HG03442 (cell line): ENCODE measurements around the gene DLG5.

Experiments used
- ATAC-seq: cut with Tn5 transposase; IDR thresholded peaks from one replicate; pipeline ENCODE4 v1.9.1; 2021; ENCODE audit warnings: mild to moderate bottlenecking, moderate library complexity; ENCODE audit not compliant: unreplicated experiment

Gene DLG5

DNA sequence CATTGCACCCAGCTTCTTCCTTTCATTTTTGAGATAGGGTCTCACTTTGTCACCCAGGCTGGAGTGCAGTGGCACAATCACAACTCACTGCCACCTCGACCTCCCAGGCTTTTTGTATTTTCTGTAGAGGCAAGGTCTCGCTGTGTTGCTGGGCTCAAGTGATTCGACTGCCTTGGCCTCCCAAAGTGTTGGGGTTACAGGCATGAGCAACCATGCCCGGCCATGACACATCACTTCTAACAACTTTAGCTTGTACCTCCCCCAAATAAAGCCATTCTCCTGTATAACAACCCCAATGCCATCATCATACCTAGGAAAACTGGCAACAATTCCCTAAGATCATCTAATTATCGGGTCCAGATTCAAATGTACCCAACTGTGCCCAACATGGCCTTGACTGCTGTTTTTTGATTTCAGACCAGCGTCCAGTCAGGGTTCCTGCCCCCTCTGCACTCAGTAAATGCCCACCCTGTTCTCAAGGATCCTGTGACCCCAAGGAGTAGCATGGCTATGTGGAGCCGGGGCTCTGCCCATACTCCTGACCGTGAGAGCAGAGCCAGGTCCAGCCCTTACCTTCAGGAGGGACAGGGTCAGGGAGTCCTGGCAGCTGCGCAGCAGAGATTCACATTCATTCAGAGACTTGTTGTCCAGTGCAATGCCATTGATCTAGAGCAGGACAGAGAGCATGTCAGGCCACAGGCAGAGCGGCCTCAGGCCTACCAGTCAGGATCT is 102.6 kb downstream of the DLG5 start:
- no peak for ATAC-seq

DNA sequence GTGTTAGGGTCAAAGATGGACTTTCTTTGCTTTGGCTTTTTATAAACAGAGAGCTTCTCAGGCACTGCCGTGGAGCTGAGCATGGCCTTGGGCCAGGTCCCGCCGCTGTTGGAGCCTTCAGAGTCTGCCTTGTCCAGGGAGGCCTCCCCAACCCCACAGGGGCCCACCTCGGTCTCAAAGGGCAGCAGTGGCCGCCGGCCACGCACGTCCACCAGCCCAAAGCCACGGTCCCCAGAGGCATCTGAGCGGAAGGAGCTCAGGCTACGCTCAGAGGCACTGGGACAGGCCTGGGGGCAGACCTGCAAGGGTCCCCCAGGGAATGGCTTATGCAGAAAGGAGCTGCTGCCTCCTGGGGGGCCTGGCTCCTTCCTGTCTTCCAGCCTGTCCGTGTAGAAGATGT is 105.0 kb downstream of the DLG5 start:
- no peak for ATAC-seq

DNA sequence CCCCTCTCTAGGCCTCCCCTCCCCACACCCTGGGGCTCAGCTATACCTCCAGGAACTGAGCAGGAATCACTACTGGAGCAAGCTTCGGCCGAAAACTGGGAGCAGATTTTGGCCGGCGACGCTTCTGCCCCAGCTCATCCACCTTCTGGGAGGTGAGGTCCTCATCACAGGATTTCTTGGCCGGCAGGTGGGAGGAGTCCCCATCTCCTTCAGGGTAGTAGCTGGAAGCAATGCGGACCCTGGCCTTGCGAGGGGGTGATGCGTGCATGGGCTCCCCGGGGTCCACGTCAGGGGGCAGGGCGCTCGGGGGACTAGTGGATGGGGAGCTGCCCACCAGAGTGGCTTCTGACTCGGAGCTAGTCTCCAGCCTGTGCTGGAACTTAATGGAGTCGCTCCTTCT is 105.5 kb downstream of the DLG5 start:
- ATAC-seq: no peak

DNA sequence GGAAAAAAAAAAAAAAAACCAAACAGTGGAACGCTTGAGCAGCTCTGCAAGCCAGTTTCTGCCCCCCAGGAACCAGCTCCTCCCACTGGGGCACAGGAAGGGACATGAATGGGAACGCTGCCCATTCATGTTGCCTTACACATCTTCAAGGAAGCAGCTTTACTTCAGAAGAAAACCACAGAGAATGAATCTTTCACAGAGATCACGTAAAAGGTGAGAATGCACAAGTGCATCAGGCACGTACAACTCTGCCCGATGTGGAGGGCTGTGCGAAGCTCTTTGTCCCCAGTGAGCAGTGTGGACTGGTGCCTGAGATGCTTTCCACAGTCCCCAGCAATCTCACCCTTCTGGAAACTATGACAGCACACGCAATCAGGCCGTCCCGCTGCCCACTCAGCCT is 106.2 kb downstream of the DLG5 start:
- ATAC-seq: no peak

DNA sequence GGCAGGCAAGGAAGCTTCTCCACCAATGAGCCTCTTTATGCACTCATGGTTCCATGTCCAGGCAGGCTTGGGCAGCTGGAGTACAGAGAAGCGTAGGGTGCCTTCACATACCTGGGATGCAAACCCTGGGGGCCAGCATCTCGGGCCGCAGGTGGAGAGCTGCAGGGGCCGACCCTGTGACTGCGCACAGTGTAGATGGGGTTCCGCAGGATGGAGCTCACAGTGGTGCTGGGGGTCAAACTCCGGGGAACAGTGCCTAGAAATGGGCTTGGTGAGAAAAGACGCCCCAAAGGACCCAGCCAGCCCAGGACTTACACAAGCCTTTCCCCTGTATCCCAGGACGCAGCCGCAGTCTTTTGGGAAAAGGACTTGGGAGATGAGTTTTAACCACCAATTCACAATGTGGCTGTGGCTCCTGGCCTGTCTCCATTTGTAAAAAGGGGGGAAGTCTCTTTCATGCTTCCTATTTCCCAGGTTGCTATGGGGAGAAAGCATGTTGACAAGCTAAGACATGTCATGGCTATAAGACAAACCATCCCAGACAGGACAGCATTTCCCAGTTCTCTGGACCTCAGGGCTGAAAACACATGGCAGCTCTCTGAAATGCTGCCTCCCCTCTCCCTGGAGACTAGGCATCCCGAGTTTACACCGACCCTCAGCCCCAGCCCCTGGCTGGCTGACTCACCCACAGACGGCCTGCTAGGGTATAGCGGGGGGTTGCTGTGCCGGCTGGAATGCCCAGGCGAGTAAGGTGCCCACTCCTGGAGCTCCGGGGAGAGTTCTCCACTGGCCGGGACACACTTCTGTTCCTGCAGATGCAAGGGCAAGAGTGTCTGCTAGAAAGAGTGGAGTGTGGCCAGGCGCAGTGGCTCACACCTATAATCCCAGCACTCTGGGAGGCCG is 107.1 kb downstream of the DLG5 start:
- ATAC-seq: no peak

DNA sequence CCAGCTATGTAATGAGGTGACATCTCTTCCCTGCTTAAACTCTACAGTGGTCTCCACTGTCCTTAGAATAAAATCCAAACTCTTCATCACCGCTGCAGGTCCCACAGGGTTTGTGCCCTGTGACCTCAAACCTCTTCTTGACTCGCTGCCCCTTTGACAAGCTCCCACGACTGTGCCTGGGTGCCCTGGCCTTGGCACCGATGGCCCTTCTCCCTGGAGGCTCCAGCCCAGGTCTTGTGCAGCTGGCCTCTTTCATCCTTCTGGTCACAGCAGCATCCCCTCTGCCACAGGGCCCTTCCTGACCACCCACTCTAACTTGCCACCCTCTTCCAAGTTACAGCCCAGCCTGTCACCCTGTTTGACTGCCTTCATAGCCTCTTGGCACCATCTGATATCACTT is 108.2 kb downstream of the DLG5 start:
- no peak for ATAC-seq

DNA sequence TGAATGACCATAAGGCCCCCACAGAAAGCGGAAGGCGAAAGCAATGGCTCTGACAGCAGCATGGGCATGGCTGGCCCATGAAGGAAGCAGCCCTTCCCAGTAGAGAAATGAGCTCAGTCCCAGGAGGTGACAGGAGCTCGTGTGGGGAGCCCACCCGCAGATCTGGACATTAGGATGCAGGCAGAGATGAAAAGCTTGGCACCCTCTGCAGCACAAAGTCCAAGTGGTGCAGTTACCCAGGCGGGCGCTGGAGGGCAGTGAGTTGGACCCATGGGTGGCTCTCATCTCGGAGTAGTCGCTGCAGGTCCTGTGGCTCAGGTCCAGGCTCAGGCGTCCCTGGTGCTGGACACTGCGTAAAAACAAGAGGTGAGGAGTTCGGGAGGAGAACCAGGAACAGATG is 109.0 kb downstream of the DLG5 start:
- no peak for ATAC-seq

DNA sequence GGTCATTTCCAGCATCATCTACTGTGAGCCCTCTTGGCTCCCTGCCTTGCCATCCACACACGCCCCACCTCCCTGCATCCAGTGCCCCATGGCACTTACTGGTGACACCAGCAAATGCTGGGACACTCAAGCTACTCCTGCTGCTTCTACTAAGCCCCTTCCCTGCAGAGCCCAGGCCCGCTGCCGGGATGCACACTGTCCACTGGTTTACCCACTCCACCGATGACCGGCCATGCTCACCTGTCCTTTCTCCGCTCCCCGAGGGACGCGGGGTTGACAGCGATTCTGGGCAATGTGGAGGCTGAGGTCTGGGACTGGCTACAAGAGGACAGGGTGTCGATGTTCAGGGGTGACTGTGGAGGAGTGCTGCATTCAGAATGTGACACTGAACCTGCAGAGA is 110.2 kb downstream of the DLG5 start:
- ATAC-seq: no peak

DNA sequence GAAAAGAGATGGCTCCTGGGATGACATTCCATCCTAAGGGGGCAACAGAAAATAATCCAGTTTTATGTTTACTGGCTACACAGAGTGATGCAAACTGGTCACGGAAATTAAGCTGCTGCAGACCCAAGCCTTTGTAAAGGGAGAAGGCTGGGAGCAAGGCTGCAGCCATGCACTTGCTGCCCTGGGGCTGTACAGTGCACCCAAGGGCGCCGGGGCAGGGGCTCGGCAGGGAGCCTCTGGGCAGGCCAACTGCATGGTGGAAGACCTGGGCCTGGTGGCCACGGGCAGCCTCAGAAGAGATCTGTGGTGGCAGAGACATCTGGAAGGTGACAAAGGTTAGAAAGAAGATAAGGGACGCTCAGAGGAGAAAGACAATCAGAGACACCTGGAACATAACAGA is 113.8 kb downstream of the DLG5 start:
- ATAC-seq: no peak

DNA sequence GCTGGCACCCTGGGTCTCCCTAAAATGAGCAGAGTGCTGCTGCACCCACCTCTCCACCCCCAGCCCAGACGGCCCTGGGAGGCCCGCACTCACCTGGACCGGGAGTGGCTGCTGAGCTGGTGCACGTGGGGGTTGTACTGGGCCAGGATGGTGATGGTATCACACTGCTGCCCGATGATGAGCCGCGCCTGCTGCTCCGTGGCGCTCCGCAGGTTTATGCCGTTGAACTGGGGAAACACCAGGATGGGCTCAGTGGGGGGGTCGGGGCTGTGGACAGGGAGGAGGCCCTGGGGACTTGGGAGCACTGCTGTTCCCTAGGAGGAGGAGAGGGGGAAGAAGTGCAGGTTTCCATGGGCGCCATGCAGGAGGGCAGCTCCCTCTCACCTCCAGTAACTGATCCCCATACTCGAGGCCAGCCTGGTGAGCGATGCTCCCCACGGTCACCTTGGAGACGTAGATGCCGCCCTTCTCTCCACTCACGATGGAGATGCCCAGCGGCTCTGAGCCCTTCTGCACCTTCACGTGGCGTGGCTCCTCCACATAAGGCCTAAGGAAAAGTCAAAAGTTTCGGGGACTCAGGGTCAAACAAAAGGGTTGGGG is 114.6 kb downstream of the DLG5 start:
- no peak for ATAC-seq

DNA sequence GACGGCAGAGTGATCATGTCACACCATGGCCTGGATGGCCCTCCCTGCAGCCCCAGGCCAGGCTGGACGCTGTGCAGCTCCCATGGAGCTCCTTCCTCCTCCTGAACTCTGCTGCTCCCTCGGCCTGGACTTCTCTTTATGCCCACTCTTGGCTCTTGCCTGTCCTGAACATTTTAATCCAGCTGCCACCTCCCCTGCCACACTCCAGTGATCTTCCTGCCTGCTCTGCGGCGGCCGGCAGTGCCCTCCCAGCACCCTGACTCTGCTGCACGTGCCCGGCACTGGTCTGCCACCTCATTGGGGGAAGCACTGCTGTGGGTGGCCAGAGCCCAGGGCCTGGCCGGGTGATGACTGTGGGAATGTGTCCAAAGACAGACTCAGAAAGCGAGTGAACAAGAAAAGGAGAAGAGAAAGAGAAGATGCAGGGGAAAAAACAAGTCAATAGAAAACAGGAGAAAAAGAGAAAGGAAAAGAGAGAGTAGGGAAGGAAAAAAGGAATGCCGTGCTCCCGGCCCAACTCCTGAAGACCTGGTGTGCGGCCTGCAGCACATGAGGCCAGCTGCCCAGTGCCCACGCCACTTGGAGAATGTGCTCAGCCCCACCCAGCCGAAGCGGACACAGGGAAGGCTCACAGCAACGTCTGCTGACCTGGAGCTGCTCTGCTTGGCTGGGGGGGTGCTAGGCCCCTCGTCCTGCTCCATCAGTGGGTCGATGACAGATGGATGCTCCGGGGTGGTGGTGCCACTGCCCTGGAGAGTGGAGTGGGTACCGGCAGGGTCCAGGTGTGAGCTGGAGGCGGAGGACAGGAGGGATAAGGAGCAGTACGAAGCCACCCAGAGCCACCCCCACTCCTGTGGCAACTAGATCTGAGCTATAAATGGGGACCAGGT is 115.9 kb downstream of the DLG5 start:
- ATAC-seq: no peak

DNA sequence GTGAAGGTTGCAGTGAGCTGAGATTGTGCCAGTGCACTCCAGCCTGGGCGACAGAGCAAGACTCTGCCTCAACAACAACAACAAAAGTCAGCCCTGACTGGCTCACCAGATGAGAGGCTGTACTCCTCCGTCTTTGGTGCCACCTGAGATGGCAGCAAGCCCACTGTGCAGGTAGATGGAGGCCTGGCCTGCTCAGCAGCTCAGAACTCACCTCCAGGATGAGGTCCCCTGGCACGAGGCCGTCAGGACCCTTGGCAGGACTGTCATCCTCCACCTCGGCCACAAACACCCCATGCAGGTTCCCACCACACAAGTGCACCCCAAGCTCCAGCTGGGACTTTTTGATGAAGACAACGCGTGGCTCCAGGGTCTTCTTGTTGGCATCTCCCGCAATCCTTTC is 117.2 kb downstream of the DLG5 start:
- ATAC-seq: no peak

DNA sequence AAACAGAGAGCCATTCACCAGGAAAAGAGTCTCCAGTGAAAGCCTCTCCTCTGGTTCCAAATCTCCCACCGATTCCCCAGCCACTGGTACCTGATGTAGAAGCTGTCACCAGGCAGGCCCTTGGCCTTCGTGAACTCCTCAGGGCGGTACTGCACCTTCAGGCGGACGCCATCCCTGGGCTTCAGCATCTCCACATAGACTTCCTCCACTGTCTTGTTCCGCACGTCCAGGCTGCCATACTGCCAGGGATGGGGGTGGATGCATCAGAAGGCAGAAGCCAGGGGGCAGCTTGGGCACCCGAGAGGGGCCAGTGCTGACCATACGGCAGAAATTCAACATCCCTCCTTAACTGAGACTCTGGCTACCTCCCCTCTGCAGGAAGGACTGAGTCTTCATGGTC is 118.8 kb downstream of the DLG5 start:
- ATAC-seq: no peak

DNA sequence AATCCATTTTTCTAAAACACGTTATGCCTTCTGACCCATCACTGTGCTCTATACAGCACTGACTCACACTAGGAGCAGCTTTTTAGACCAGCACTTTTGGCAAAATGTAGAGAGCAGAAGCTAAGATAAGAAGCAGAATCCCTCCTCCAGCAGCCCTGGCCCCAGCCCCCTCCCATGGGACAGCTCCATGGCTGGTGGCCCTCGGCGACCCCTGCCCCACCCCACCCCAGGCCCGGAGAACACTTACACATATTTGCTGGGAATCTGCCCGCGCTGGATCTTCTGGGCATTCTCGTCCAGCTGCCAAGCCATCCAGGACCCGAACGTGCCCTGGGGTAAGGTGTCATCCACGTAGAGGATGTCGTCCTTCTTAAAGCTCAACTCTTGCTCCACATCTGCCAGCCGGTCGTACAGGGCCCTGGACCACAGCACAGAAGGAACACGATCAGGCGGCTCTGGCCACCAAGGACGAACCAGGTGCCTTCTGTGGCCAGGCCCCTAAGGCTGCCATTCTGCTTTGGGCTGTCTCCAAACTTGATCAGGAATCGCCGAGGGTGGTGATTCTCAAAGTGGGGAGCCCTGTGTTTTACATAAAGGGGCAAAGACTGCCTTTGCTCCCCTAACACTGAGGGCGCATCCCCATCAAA is 119.9 kb downstream of the DLG5 start:
- ATAC-seq: no peak

DNA sequence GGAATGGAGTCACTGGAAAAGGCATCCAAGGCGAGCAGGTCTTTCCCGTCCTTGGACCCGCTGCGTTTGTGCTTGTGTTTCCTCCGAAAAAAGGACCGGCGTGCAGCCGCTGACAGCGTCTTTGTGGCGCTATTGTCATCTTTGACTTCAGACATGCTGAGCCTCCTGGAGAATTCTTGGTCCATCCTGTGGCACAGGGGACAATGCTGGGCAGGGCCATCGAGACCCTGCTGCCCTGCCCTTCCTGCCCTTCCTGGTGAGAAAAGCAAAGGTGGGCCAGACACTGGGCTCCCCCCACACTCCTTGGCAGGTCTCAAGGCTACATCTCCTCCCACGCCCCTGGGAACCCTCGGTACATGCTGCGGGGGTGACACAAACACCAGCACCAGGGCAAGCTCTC is 120.9 kb downstream of the DLG5 start:
- no peak for ATAC-seq

DNA sequence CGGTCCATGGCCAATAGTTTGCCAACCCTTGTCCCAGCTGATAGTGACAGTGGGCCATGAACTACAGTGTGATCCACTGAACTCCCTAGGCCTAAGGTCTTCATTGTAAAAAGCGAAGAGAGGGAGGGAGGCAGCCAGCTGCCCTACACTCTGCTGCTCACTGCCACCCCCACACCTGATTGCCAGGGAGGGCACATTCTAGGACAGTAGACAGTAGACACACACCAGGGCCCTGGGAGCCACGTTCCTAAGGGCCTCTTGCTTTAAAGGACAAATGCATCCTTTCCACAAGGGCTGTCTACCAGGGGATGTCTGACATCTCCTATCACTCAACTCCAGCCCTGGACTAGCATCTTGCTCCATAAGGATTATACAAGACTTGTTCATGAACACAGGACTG is 122.2 kb downstream of the DLG5 start:
- no peak for ATAC-seq

DNA sequence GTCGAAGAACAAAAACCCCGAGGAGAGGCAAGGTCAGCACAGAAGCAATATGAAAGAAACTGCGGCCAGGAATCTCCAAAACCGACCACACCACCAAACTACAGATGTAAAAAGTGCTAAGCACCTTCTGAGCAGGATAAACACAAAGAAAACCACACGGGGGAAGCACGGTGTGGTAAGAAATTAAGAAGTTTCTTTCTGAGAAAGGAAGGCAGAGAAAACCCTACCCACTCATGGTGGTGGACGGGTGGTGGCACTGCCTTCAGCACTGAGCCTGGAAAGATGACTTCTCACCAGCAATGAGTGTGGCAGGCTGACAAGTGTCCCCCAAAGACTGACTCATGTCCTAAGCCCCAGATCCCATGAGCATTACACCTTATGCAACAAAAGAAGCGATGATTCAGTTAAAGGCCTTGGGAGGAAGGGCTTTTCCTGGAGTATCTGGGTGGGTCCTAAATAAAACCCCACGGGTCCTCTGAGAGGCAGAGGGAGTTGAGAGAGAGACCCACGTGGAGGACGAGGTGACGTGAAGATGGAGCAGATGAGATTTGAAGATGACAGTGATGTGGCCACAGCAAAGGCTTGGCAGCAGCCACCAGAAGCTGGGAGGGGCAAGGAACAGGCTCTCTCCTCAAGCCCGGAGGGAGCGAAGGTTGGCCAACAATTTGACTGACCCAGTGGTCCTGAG is 124.9 kb downstream of the DLG5 start:
- ATAC-seq: peak; percentile 72

DNA sequence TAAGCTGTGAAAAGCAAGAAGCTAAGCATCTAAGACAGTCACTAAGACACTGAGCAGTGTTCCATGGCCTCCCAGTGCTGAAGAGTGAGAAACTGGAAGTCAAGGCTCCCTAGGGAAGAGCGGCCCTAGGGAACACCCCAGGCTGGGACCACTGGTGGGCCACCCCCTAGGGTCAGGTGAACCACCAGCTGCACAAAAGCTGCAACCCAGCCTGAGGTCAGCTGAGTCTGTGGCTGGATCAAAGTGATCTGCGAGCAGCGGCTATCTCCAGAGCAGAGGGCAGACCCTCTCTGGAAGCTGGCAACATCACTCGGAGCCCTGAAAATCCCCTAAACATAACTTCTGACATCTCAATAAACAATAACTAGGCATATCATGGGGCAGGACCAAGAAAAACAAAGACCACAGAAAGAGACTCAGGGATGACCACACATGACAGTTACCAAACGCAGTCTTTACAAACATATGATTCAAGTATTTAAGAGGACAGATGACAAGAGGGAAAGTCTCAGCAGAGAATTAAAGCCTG is 125.8 kb downstream of the DLG5 start:
- ATAC-seq: no peak

DNA sequence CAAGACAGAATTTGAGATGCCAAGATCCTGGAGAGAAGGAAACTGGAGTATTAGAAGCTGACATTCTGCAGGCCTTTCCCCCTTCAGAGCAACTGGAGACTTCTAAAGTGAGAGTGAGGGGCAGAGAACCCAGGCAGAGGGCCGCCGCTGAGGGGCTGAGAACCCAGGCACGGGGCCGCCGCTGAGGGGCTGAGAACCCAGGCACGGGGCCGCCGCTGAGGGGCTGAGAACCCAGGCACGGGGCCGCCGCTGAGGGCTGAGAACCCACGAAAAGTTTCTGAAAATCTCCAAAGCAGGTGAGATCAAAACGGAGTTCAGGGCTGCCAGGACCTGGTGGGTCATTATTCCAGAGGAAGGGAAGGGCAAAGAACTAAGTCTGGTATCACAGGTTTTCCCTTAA is 126.2 kb downstream of the DLG5 start:
- ATAC-seq: no peak

DNA sequence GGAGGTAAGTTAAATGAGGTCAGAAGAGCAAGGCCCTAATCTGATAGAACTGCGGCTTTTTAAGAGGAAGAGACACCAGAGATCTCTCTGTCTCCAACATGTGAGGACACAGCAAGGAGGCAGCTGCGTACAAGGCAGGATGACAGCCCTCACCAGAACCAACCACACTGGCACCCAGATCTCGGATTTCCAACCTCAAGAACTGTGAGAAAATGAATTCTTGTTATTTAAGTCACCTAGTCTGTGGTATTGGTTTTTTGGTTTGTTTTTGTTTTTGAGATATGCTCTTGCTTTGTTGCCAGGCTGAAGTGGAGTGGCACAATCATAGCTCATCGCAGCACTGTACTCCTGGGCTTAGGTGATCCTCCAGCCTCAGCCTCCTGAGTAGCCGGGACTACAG is 127.2 kb downstream of the DLG5 start:
- no peak for ATAC-seq
